Measurements from ENCODE around the gene PRKG1. TPM values are rescaled to one million over a fixed set of nuclear protein-coding genes. Genes with fewer than 3 reads are reported as not detected.

PRKG1 gene
- total RNA-seq, 2 experiments from 2014 or later = not detected

DNA sequence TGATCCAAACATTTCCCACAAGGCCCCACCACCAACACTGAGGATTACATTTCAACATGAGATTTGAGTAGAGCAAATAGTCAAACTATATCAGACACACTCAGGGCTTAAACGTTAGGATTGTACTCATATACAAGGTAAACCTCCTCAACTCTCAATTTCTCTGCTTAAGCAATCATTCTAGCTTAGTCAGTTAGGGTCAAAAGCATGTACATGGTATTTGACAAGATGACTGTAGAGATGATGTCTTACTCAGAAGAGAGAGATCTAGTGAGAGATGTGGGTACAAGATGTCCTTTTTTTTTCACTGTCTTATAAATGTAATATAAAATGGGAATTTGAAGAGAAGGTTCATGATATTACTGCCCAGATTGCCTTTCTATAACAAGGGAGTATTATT is 270.1 kb downstream of the PRKG1 start:
- Mint-ChIP-seq H3K27ac (no peak overlapping the region), H3K27me3 (ENCODE audit: low read depth) (no peaks in the 10 kb centered on the region), H3K4me1 (ENCODE audit: low read depth) (no peaks in the 10 kb centered on the region), H3K36me3 (ENCODE audit: low read depth) (no peaks in the 10 kb centered on the region), H3K9me3 (peaks cover 3% of the 10 kb centered on the region), H3K4me3 (no peak overlapping the region)
- CTCF ChIA-PET = no interaction called here
- no peak for DNase-seq
- intact Hi-C loops (cut with micrococcal nuclease) = no loop called here

DNA sequence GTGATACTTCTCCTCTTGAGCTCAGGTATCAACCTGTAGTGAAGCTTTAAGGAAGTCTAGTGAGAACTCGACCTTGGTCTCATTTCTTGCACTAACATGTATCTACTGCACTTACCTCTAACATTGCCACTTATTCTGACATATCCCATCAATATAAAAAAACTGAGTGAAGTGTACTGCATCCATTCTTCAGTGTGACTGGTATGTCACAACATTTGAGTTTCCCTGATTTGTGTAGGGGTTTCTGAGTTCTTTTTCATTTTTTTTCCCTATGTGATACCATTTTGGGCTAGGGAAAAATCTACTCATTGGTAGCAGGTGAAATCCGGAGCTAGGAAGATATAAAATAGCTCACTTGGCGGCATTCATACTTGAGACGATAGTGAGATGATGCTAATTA is 274.3 kb downstream of the PRKG1 start:
- peaks cover 3% of the 10 kb centered on the region for H3K9me3 Mint-ChIP-seq
- intact Hi-C loops (cut with micrococcal nuclease) = no loop called here
- DNase-seq = no peak
- CTCF ChIA-PET = no interaction called here
- no peaks in the 10 kb centered on the region for H3K36me3 Mint-ChIP-seq (ENCODE audit: low read depth)
- H3K4me1 Mint-ChIP-seq (ENCODE audit: low read depth) = no peaks in the 10 kb centered on the region
- H3K27ac Mint-ChIP-seq = no peak overlapping the region
- H3K4me3 Mint-ChIP-seq = no peak overlapping the region
- H3K27me3 Mint-ChIP-seq (ENCODE audit: low read depth) = no peaks in the 10 kb centered on the region

DNA sequence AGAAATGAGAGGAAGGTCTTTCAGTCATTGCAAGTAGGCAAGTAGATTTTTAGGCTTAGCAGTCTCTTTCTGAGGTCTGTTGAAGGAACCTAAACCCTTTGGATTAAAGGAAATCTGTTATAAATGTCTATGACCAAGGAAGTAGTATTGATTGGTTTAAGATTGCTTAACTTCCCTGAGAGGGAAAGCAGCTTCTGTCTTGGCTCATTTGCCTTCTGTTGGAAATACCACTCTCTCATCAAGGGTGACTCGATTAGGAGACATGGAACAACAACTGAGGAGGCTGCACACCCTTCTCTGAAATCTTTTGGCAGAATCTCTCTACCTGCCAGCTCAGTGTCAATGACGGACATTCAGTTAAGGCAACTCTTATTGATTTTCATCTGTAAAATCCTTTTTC is 282.9 kb downstream of the PRKG1 start:
- no peak for DNase-seq
- H3K27me3 Mint-ChIP-seq (ENCODE audit: low read depth) = no peaks in the 10 kb centered on the region
- no peak overlapping the region for H3K4me3 Mint-ChIP-seq
- CTCF ChIA-PET = no interaction called here
- intact Hi-C loops (cut with micrococcal nuclease) = no loop called here
- H3K9me3 Mint-ChIP-seq = no peaks in the 10 kb centered on the region
- H3K27ac Mint-ChIP-seq = no peak overlapping the region
- H3K4me1 Mint-ChIP-seq (ENCODE audit: low read depth) = no peaks in the 10 kb centered on the region
- no peaks in the 10 kb centered on the region for H3K36me3 Mint-ChIP-seq (ENCODE audit: low read depth)

DNA sequence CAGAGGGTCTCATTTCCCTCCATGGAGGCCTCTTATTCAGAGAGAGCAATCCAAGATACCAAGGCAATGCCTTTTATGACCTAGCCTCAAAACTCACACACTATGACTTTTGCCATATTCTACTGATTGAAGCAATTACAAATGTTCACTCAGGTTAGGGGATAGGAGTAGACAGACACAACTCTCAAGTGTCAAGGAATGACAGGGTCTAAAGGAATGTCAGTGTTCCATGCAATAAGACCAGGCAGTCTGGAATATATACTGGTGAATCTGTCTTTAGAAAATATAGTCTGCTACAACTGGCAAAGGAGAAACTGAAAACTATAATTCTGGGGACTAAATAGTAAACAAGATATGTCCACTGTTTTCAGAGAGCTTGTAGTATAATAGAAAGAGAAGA is 283.9 kb downstream of the PRKG1 start:
- no peaks in the 10 kb centered on the region for H3K27me3 Mint-ChIP-seq (ENCODE audit: low read depth)
- H3K36me3 Mint-ChIP-seq (ENCODE audit: low read depth) = no peaks in the 10 kb centered on the region
- no peak overlapping the region for H3K4me3 Mint-ChIP-seq
- no peaks in the 10 kb centered on the region for H3K4me1 Mint-ChIP-seq (ENCODE audit: low read depth)
- intact Hi-C loops (cut with micrococcal nuclease) = no loop called here
- no peak for DNase-seq
- no peaks in the 10 kb centered on the region for H3K9me3 Mint-ChIP-seq
- H3K27ac Mint-ChIP-seq = no peak overlapping the region
- CTCF ChIA-PET = no interaction called here

DNA sequence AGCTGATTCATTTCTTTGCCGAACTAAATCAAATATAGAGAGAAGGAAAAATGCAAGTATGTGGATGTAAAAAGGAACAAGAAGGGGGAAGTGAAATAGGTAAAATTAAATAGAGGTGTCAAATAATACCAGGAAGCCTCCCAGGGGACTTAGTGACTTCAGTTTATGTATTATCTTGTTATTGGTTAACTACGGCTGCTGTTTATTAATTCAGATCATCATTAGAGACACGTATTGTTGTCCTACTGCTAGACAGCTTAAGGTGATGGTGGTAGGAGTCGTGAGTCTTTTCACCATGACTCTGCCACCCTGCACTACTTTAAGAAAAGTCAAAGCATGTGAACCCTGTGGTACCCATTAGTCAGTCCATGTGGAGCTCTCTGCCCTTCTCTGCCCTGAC is 289.1 kb downstream of the PRKG1 start:
- H3K36me3 Mint-ChIP-seq (ENCODE audit: low read depth) = no peaks in the 10 kb centered on the region
- no peaks in the 10 kb centered on the region for H3K27me3 Mint-ChIP-seq (ENCODE audit: low read depth)
- no peak overlapping the region for H3K27ac Mint-ChIP-seq
- H3K9me3 Mint-ChIP-seq = no peaks in the 10 kb centered on the region
- H3K4me1 Mint-ChIP-seq (ENCODE audit: low read depth) = no peaks in the 10 kb centered on the region
- DNase-seq = no peak
- H3K4me3 Mint-ChIP-seq = no peak overlapping the region
- CTCF ChIA-PET = no interaction called here
- intact Hi-C loops (cut with micrococcal nuclease) = no loop called here

DNA sequence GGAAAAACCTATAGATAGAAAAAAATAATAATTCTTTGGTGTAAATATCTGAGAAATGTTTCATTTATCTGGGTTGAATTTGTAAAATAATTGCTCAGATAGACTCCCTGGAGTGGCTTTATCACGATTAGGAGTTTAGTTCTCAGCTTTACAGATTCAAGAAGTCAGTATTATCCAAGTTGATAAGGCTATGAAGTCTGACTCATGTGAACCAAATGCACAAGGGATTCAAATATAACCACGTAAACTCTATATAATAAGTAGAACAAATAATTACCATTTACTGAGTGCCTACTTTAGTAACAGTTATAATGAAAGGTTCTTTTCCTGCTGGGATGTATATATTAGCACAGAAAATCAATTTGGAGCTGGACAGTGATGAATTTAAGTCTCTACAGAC is 290.4 kb downstream of the PRKG1 start:
- no peaks in the 10 kb centered on the region for H3K27me3 Mint-ChIP-seq (ENCODE audit: low read depth)
- intact Hi-C loops (cut with micrococcal nuclease) = no loop called here
- no peaks in the 10 kb centered on the region for H3K36me3 Mint-ChIP-seq (ENCODE audit: low read depth)
- H3K27ac Mint-ChIP-seq = no peak overlapping the region
- DNase-seq = no peak
- no peaks in the 10 kb centered on the region for H3K4me1 Mint-ChIP-seq (ENCODE audit: low read depth)
- H3K9me3 Mint-ChIP-seq = no peaks in the 10 kb centered on the region
- H3K4me3 Mint-ChIP-seq = no peak overlapping the region
- CTCF ChIA-PET = no interaction called here

DNA sequence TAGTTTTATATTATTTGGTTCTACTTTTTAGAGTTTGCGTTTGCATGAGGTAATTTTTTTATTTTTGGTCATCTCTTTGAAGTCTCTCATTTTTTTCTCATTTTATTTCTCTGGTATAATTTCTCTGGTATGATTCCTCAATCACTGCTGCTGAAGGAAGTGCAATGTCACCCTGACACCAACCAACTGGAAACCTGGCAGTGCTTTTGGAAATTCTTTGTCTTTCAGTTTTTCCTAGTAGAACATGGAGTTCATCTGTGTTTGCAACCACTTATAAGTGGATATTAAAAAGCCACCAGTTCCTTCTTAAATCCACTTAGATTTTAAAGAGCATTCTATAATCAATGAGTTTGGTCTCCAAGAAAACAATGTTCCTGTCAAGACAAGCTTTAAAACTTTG is 291.8 kb downstream of the PRKG1 start:
- H3K27me3 Mint-ChIP-seq (ENCODE audit: low read depth) = no peaks in the 10 kb centered on the region
- intact Hi-C loops (cut with micrococcal nuclease) = no loop called here
- no peaks in the 10 kb centered on the region for H3K36me3 Mint-ChIP-seq (ENCODE audit: low read depth)
- no peak for DNase-seq
- CTCF ChIA-PET = no interaction called here
- H3K9me3 Mint-ChIP-seq = no peaks in the 10 kb centered on the region
- no peak overlapping the region for H3K27ac Mint-ChIP-seq
- H3K4me1 Mint-ChIP-seq (ENCODE audit: low read depth) = no peaks in the 10 kb centered on the region
- H3K4me3 Mint-ChIP-seq = no peak overlapping the region

DNA sequence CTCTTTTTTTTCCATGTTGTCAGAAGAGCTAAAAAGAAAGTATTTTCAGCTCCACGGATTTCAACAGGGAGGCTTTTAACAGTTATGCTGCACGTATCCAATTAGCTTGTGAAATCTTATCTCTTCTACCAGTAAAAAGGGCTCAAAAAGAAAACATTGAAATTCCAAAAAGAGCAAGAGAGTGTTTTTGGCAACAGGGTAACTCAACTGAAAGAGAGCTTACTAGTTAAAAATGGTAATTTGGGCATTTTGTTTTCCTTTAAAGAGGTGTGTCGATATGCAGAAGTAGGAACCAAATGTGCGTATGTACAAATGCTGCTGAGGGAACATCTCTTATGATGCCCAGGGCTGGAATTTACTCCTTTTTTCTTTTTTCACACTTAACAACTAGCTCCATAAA is 292.8 kb downstream of the PRKG1 start:
- CTCF ChIA-PET = no interaction called here
- Mint-ChIP-seq H3K27me3 (ENCODE audit: low read depth) (no peaks in the 10 kb centered on the region), H3K4me3 (no peak overlapping the region), H3K9me3 (no peaks in the 10 kb centered on the region), H3K27ac (no peak overlapping the region), H3K36me3 (ENCODE audit: low read depth) (no peaks in the 10 kb centered on the region), H3K4me1 (ENCODE audit: low read depth) (no peaks in the 10 kb centered on the region)
- no peak for DNase-seq
- intact Hi-C loops (cut with micrococcal nuclease) = no loop called here

DNA sequence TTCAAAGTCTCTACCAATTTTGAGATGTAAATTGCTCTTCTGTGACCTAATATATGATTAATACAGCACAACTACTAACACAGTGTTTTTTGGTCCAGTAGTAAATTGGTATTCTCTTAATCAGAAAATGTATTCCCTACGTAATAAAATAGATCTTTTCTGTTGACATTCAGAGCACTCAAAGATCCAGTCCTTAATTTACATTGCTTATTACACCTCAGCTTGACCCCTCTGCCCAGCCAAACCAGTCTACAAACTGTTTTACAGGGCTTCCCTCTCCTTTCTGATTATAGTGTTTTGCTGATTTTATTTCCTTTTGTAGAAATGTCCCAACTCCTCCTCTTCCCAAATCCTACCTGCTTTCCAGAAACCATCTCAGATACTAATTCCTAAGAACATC is 293.4 kb downstream of the PRKG1 start:
- no peaks in the 10 kb centered on the region for H3K36me3 Mint-ChIP-seq (ENCODE audit: low read depth)
- H3K27me3 Mint-ChIP-seq (ENCODE audit: low read depth) = no peaks in the 10 kb centered on the region
- CTCF ChIA-PET = interaction anchor here (0.8 kb wide), 1 partner anchor 321 kb away, joined by 4 read pairs; no protein-coding TSS in a partner anchor
- no peak overlapping the region for H3K4me3 Mint-ChIP-seq
- no peak for DNase-seq
- intact Hi-C loops (cut with micrococcal nuclease) = no loop called here
- no peaks in the 10 kb centered on the region for H3K4me1 Mint-ChIP-seq (ENCODE audit: low read depth)
- H3K9me3 Mint-ChIP-seq = no peaks in the 10 kb centered on the region
- no peak overlapping the region for H3K27ac Mint-ChIP-seq

DNA sequence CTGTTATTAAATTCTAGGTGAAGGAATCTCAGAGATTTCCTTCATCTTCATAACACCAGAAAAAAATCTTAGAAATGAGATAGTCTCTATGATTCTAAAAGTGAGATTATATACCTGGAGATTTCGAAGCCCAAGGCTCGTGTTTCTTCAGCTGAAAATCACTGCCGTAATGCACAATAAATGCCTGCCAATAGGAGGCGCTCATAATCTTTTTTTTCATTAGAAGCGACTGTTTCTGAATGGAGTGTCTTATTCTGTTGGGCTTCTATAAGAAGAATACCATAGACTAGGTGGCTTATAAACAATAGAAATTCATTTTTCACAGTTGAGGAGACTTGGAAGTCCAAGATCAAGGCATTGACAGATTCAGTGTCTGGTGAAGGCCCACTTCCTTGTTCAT is 294.7 kb downstream of the PRKG1 start:
- no peaks in the 10 kb centered on the region for H3K4me1 Mint-ChIP-seq (ENCODE audit: low read depth)
- CTCF ChIA-PET = interaction anchor here (0.6 kb wide), 1 partner anchor 8 kb away, joined by 3 read pairs; no protein-coding TSS in a partner anchor
- H3K9me3 Mint-ChIP-seq = no peaks in the 10 kb centered on the region
- intact Hi-C loops (cut with micrococcal nuclease) = no loop called here
- H3K27me3 Mint-ChIP-seq (ENCODE audit: low read depth) = no peaks in the 10 kb centered on the region
- H3K4me3 Mint-ChIP-seq = no peak overlapping the region
- no peak for DNase-seq
- no peak overlapping the region for H3K27ac Mint-ChIP-seq
- no peaks in the 10 kb centered on the region for H3K36me3 Mint-ChIP-seq (ENCODE audit: low read depth)

DNA sequence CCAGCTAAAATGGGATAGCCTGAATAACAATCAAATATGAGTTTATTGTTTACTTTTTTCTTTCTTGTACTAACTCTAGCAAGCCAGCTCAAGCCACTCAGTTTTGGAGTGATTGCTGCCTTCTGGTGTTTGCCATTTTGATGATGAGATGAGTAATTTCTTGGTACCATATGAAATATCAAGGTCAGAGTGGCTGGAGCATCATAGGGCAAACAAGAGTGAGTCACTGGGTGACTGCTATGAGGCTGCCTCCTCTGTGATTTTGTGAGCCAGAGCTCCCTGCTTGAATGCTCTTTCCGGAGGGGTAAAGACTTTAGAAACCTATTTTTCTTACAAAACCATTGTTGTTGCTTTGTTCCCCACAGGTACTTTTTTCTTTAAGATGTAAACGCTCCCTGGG is 295.6 kb downstream of the PRKG1 start:
- Mint-ChIP-seq H3K4me1 (ENCODE audit: low read depth) (no peaks in the 10 kb centered on the region), H3K27ac (no peak overlapping the region), H3K36me3 (ENCODE audit: low read depth) (no peaks in the 10 kb centered on the region), H3K4me3 (no peak overlapping the region), H3K9me3 (no peaks in the 10 kb centered on the region), H3K27me3 (ENCODE audit: low read depth) (no peaks in the 10 kb centered on the region)
- CTCF ChIA-PET = no interaction called here
- intact Hi-C loops (cut with micrococcal nuclease) = no loop called here
- DNase-seq = no peak

DNA sequence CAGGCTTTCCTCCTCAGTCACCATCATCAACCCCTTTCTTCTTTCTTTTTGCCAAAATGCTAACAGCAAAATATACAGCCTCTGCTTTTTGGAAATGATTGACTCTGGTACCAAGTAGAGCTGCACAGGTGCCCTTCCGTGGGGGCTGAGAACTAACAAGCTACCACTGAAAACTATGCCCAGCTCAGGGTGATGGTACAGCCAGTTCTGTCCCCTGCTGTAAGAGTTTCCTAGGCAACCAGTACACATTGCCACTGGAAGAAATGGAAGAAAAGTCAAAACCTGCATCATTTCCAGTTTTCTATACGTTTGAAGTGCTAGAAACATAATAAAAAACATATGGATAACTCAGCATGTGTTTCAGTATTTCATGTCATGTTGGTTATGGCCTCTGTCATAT is 297.5 kb downstream of the PRKG1 start:
- Mint-ChIP-seq H3K27me3 (ENCODE audit: low read depth) (no peaks in the 10 kb centered on the region), H3K9me3 (no peaks in the 10 kb centered on the region), H3K36me3 (ENCODE audit: low read depth) (no peaks in the 10 kb centered on the region), H3K4me1 (ENCODE audit: low read depth) (no peaks in the 10 kb centered on the region), H3K27ac (no peak overlapping the region), H3K4me3 (no peak overlapping the region)
- no peak for DNase-seq
- intact Hi-C loops (cut with micrococcal nuclease) = no loop called here
- CTCF ChIA-PET = no interaction called here

DNA sequence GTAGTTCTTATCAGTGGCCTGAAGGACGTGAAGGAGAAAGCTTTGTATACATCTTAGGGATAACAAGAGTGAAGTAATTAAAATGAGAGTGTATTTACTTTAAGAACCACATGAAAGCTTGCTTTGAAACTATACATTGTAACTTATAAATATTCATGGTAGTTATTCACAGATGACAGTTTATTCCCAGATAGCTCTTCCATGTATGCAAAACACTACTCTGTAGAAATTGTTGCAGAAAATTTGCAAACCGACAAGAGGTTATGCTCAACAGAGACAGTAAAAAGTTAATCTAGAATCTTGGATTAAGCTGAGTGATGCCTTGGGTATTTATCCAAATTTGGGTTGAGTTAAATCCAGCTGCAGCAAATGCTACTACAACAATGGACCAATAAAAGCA is 301.5 kb downstream of the PRKG1 start:
- no peaks in the 10 kb centered on the region for H3K27me3 Mint-ChIP-seq (ENCODE audit: low read depth)
- H3K9me3 Mint-ChIP-seq = no peaks in the 10 kb centered on the region
- no peaks in the 10 kb centered on the region for H3K36me3 Mint-ChIP-seq (ENCODE audit: low read depth)
- H3K27ac Mint-ChIP-seq = no peak overlapping the region
- H3K4me3 Mint-ChIP-seq = no peak overlapping the region
- intact Hi-C loops (cut with micrococcal nuclease) = no loop called here
- CTCF ChIA-PET = no interaction called here
- no peak for DNase-seq
- no peaks in the 10 kb centered on the region for H3K4me1 Mint-ChIP-seq (ENCODE audit: low read depth)

All from activated naive CD4-positive, alpha-beta T cell treated with anti-CD3 and anti-CD28 coated beads for 36 hours (primary cell).